ENCODE data around the gene SMYD1.
A peak's percentile ranks its signal among the peaks of the same experiment; 100 is the strongest.

SMYD1 gene

GRCh38 chr2:88125344-88125923 is 57.8 kb downstream of the SMYD1 start:
- no peaks in the 10 kb centered on the region for H3K27me3 ChIP-seq (ENCODE audit: low read depth, low read length)
- H3K4me1 ChIP-seq (ENCODE audit: control insufficient read depth in 1 of 2, insufficient read depth in 2 of 2, low read length in 2 of 2) = no peaks in the 10 kb centered on the region
- H3K4me3 ChIP-seq (ENCODE audit: low read depth in 1 of 2, low read length in 2 of 2) = peak overlapping the region in 1 of 2 donors; percentile 45
- H3K27ac ChIP-seq (ENCODE audit: low read length) = peak overlapping the region; percentile 10
- H3K9me3 ChIP-seq (ENCODE audit: control insufficient read depth in 1 of 2, low read length in 2 of 2) = no peaks in the 10 kb centered on the region
- no peaks in the 10 kb centered on the region for H3K36me3 ChIP-seq (ENCODE audit: control insufficient read depth in 1 of 2, insufficient read depth in 2 of 2, low read length in 2 of 2)

GRCh38 chr2:88125924-88126771 is 58.5 kb downstream of the SMYD1 start:
- Histone ChIP-seq H3K4me1 (ENCODE audit: control insufficient read depth in 1 of 2, insufficient read depth in 2 of 2, low read length in 2 of 2) (no peaks in the 10 kb centered on the region), H3K9me3 (ENCODE audit: control insufficient read depth in 1 of 2, low read length in 2 of 2) (no peaks in the 10 kb centered on the region), H3K4me3 (ENCODE audit: low read depth in 1 of 2, low read length in 2 of 2) (peak overlapping the region in 1 of 2 donors; percentile 45), H3K27me3 (ENCODE audit: low read depth, low read length) (no peaks in the 10 kb centered on the region), H3K36me3 (ENCODE audit: control insufficient read depth in 1 of 2, insufficient read depth in 2 of 2, low read length in 2 of 2) (no peaks in the 10 kb centered on the region), H3K27ac (ENCODE audit: low read length) (peak overlapping the region; percentile 10)

GRCh38 chr2:88126772-88127637 is 59.4 kb downstream of the SMYD1 start:
- no peaks in the 10 kb centered on the region for H3K4me1 ChIP-seq (ENCODE audit: control insufficient read depth in 1 of 2, insufficient read depth in 2 of 2, low read length in 2 of 2)
- no peaks in the 10 kb centered on the region for H3K27me3 ChIP-seq (ENCODE audit: low read depth, low read length)
- H3K4me3 ChIP-seq (ENCODE audit: low read depth in 1 of 2, low read length in 2 of 2) = peak overlapping the region in 1 of 2 donors; percentile 45
- H3K27ac ChIP-seq (ENCODE audit: low read length) = peak overlapping the region; percentile 76
- H3K36me3 ChIP-seq (ENCODE audit: control insufficient read depth in 1 of 2, insufficient read depth in 2 of 2, low read length in 2 of 2) = no peaks in the 10 kb centered on the region
- H3K9me3 ChIP-seq (ENCODE audit: control insufficient read depth in 1 of 2, low read length in 2 of 2) = no peaks in the 10 kb centered on the region

- Histone ChIP-seq H3K27me3 (ENCODE audit: low read depth, low read length) (no peaks in the 10 kb centered on the region), H3K36me3 (ENCODE audit: control insufficient read depth in 1 of 2, insufficient read depth in 2 of 2, low read length in 2 of 2) (no peaks in the 10 kb centered on the region), H3K4me3 (ENCODE audit: low read depth in 1 of 2, low read length in 2 of 2) (peak overlapping the region in 1 of 2 donors; percentile 45), H3K4me1 (ENCODE audit: control insufficient read depth in 1 of 2, insufficient read depth in 2 of 2, low read length in 2 of 2) (no peaks in the 10 kb centered on the region), H3K27ac (ENCODE audit: low read length) (peak overlapping the region; percentile 76), H3K9me3 (ENCODE audit: control insufficient read depth in 1 of 2, low read length in 2 of 2) (no peaks in the 10 kb centered on the region)
Observed at GRCh38 chr2:88127638-88127887, 59.9 kb downstream of the SMYD1 start.

- Histone ChIP-seq H3K4me3 (ENCODE audit: low read depth in 1 of 2, low read length in 2 of 2) (peak within 1 kb of the TSS in 1 of 2 donors; percentile 45), H3K27me3 (ENCODE audit: low read depth, low read length) (no peaks in the 10 kb centered on the region), H3K27ac (ENCODE audit: low read length) (peak within 1 kb of the TSS; percentile 76), H3K4me1 (ENCODE audit: control insufficient read depth in 1 of 2, insufficient read depth in 2 of 2, low read length in 2 of 2) (no peaks in the 10 kb centered on the region), H3K9me3 (ENCODE audit: control insufficient read depth in 1 of 2, low read length in 2 of 2) (no peaks in the 10 kb centered on the region), H3K36me3 (ENCODE audit: control insufficient read depth in 1 of 2, insufficient read depth in 2 of 2, low read length in 2 of 2) (no peaks in the 10 kb centered on the region)
Observed at GRCh38 chr2:88127888-88128653, 60.4 kb downstream of the SMYD1 start, which contains the start of gene FABP1. Gene FABP1, minus strand, starts transcription at chr2:88128062. Its CDS starts 45 bp downstream, at chr2:88128017.

GRCh38 chr2:88128654-88129312 is 61.2 kb downstream of the SMYD1 start:
- H3K9me3 ChIP-seq (ENCODE audit: control insufficient read depth in 1 of 2, low read length in 2 of 2) = no peaks in the 10 kb centered on the region
- no peaks in the 10 kb centered on the region for H3K27me3 ChIP-seq (ENCODE audit: low read depth, low read length)
- no peak overlapping the region for H3K4me3 ChIP-seq (ENCODE audit: low read depth in 1 of 2, low read length in 2 of 2)
- no peaks in the 10 kb centered on the region for H3K36me3 ChIP-seq (ENCODE audit: control insufficient read depth in 1 of 2, insufficient read depth in 2 of 2, low read length in 2 of 2)
- peak overlapping the region; percentile 14 for H3K27ac ChIP-seq (ENCODE audit: low read length)
- H3K4me1 ChIP-seq (ENCODE audit: control insufficient read depth in 1 of 2, insufficient read depth in 2 of 2, low read length in 2 of 2) = no peaks in the 10 kb centered on the region

GRCh38 chr2:88129313-88129959 is 61.8 kb downstream of the SMYD1 start:
- no peaks in the 10 kb centered on the region for H3K9me3 ChIP-seq (ENCODE audit: control insufficient read depth in 1 of 2, low read length in 2 of 2)
- no peaks in the 10 kb centered on the region for H3K4me1 ChIP-seq (ENCODE audit: control insufficient read depth in 1 of 2, insufficient read depth in 2 of 2, low read length in 2 of 2)
- H3K4me3 ChIP-seq (ENCODE audit: low read depth in 1 of 2, low read length in 2 of 2) = no peak overlapping the region
- H3K36me3 ChIP-seq (ENCODE audit: control insufficient read depth in 1 of 2, insufficient read depth in 2 of 2, low read length in 2 of 2) = no peaks in the 10 kb centered on the region
- H3K27ac ChIP-seq (ENCODE audit: low read length) = no peak overlapping the region
- H3K27me3 ChIP-seq (ENCODE audit: low read depth, low read length) = no peaks in the 10 kb centered on the region

- H3K27ac ChIP-seq (ENCODE audit: low read length) = peak overlapping the region; percentile 8
- H3K9me3 ChIP-seq (ENCODE audit: control insufficient read depth in 1 of 2, low read length in 2 of 2) = no peaks in the 10 kb centered on the region
- no peaks in the 10 kb centered on the region for H3K36me3 ChIP-seq (ENCODE audit: control insufficient read depth in 1 of 2, insufficient read depth in 2 of 2, low read length in 2 of 2)
- H3K4me3 ChIP-seq (ENCODE audit: low read depth in 1 of 2, low read length in 2 of 2) = no peak overlapping the region
- no peaks in the 10 kb centered on the region for H3K4me1 ChIP-seq (ENCODE audit: control insufficient read depth in 1 of 2, insufficient read depth in 2 of 2, low read length in 2 of 2)
- H3K27me3 ChIP-seq (ENCODE audit: low read depth, low read length) = peaks cover 2% of the 10 kb centered on the region
Observed at GRCh38 chr2:88131201-88131998, 63.8 kb downstream of the SMYD1 start.

GRCh38 chr2:88131999-88132368 is 64.4 kb downstream of the SMYD1 start:
- Histone ChIP-seq H3K36me3 (ENCODE audit: control insufficient read depth in 1 of 2, insufficient read depth in 2 of 2, low read length in 2 of 2) (no peaks in the 10 kb centered on the region), H3K27ac (ENCODE audit: low read length) (peak overlapping the region; percentile 8), H3K4me3 (ENCODE audit: low read depth in 1 of 2, low read length in 2 of 2) (no peak overlapping the region), H3K9me3 (ENCODE audit: control insufficient read depth in 1 of 2, low read length in 2 of 2) (no peaks in the 10 kb centered on the region), H3K27me3 (ENCODE audit: low read depth, low read length) (peaks cover 7% of the 10 kb centered on the region), H3K4me1 (ENCODE audit: control insufficient read depth in 1 of 2, insufficient read depth in 2 of 2, low read length in 2 of 2) (no peaks in the 10 kb centered on the region)

- H3K4me1 ChIP-seq (ENCODE audit: control insufficient read depth in 1 of 2, insufficient read depth in 2 of 2, low read length in 2 of 2) = no peaks in the 10 kb centered on the region
- no peaks in the 10 kb centered on the region for H3K36me3 ChIP-seq (ENCODE audit: control insufficient read depth in 1 of 2, insufficient read depth in 2 of 2, low read length in 2 of 2)
- H3K27ac ChIP-seq (ENCODE audit: low read length) = no peak overlapping the region
- peaks cover 7% of the 10 kb centered on the region for H3K27me3 ChIP-seq (ENCODE audit: low read depth, low read length)
- H3K4me3 ChIP-seq (ENCODE audit: low read depth in 1 of 2, low read length in 2 of 2) = no peak overlapping the region
- H3K9me3 ChIP-seq (ENCODE audit: control insufficient read depth in 1 of 2, low read length in 2 of 2) = no peaks in the 10 kb centered on the region
Observed at GRCh38 chr2:88133875-88134274, 66.2 kb downstream of the SMYD1 start.
